ENCODE results near the gene ZDHHC20.

ZDHHC20 gene

DNA sequence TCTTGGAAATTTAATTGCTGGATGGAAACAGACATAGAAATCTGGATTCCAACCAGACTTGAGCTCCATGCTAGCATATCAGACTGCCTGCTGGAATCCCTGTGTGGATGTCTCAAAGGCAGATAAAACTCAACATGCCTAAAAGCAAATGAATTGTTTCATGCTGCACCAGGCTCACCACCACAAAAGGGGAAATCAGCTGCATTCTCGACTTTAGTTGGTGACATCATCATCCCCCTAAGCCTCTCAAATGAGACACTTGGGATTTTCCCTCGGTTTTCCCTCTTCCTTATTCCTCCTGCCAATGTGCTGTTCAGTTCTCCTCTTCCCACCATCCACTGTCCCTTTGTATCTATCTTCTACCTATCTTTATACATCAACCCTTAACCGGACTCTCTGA, 134.3 kb downstream of the ZDHHC20 start:
- DNase-seq (ENCODE audit: low read depth), result no peak

DNA sequence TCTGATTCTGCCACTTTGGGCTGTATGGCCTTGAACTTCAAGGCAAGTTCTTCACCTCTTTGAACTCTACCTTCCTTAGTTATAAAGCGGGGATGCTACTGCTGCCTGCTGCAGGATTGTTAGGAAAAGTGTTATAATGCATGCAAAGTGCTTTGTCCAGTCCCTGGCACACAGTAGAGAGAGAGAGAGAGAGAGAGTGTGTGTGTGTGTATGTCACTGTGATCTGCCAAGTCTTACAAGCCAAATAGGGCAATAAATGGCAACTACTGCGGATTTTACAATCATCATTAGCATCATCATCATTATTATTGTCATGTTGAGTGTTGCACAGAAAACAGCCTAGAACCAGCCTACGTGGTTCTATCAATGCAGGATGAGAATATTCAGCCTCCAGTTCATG, 136.1 kb downstream of the ZDHHC20 start:
- no peak for DNase-seq (ENCODE audit: low read depth)
